WI38 (cell line): ENCODE data around the gene IL11.
"Not testable (repeated sequence)": the region's sequence is repeated elsewhere in the genome, so short reads cannot be mapped to it uniquely, and the experiment has no call there.

Experiments used
- H3K4me3 ChIP-seq: 2 replicates; pipeline ENCODE4 v1.5.1; 2011; ENCODE audit warnings: low read depth, mild to moderate bottlenecking, control low read depth, low read length
- CTCF ChIP-seq: IDR thresholded peaks from 2 replicates; pipeline ENCODE4 v1.5.1; 2012; ENCODE audit warnings: low read depth, mild to moderate bottlenecking, control low read depth, low read length

IL11 gene

GRCh38 chr19:55339889-55340783 lies 30.1 kb downstream of the IL11 start:
- no peak for TF ChIP-seq CTCF
- peak overlapping the region; percentile 75 for H3K4me3 ChIP-seq

GRCh38 chr19:55339105-55339888 lies 31.0 kb downstream of the IL11 start, which contains the start of gene KMT5C:
Gene KMT5C (plus strand): TSS chr19:55339876. CDS start chr19:55341937, 2,061 bp downstream.
- 0 out of 2 replicates have a peak, but pooled peaks have one; percentile 3 for TF ChIP-seq CTCF

GRCh38 chr19:55336101-55336500 lies 34.2 kb downstream of the IL11 start:
- no peak for TF ChIP-seq CTCF
- H3K4me3 ChIP-seq: no peak overlapping the region

More at GRCh38 chr19:55339105-55339888, 31.0 kb downstream of the IL11 start, which contains the start of gene KMT5C:
- peak within 1 kb of the TSS; percentile 75 for H3K4me3 ChIP-seq

- H3K4me3 ChIP-seq: no peak overlapping the region
- TF ChIP-seq CTCF: no peak
Measured at GRCh38 chr19:55333870-55334269, 36.4 kb downstream of the IL11 start.

GRCh38 chr19:55329791-55330190 lies 40.5 kb downstream of the IL11 start:
- H3K4me3 ChIP-seq: not testable (repeated sequence)

- not testable (repeated sequence) for H3K4me3 ChIP-seq
Measured at GRCh38 chr19:55328774-55329318, 41.4 kb downstream of the IL11 start.

GRCh38 chr19:55325172-55325571 lies 45.1 kb downstream of the IL11 start, which contains the start of gene TMEM150B:
Gene TMEM150B (minus strand): TSS chr19:55325341. CDS start chr19:55321036, 4,305 bp downstream.
- H3K4me3 ChIP-seq: no peak within 1 kb of the TSS
- TF ChIP-seq CTCF: no peak

- no peak overlapping the region for H3K4me3 ChIP-seq
- TF ChIP-seq CTCF: no peak
Measured at GRCh38 chr19:55324662-55325061, 45.6 kb downstream of the IL11 start.
